HepG2 (cell line): ENCODE measurements around the gene NOX3. TPM values are rescaled to one million over a fixed set of nuclear protein-coding genes. Genes with fewer than 3 reads are reported as not detected.

Experiments
- ATAC-seq: fragments of 200-7000 bp; cut with Tn5 transposase; 3 replicates; pipeline ENCODE4 v1.9.1; 2020; ENCODE audit warnings: mild to moderate bottlenecking, moderate library complexity
- BruUV-seq: library from RNA; stranded (reverse); fragments of 400-500 nt; replicated peaks from 2 replicates; lab custom pipeline; 2021; lab: Mats Ljungman, UMichigan
- CTCF ChIA-PET: fragments of 300-600 bp; formaldehyde crosslinking; extraction: SDS; loops from one replicate; lab custom pipeline; 2021; ENCODE audit warnings: low total read pairs, inconsistent platforms, low intra/inter-chr PET ratio; lab: Yijun Ruan, JAX
- POLR2A ChIA-PET: fragments of 350-600 bp; sonication (Branson Sonifier 250); formaldehyde crosslinking; loops from one replicate; lab custom pipeline; 2020; ENCODE audit warnings: antibody characterized with exemption, inconsistent platforms; lab: Yijun Ruan, JAX
- DNase-seq: peaks from one replicate; pipeline ENCODE4 v3.0.0-alpha.2; 2015; ENCODE audit warnings: low spot score
- FAIRE-seq: peaks from 3 replicates; lab custom pipeline; 2011; peaks lifted over from hg19 to GRCh38; lab: Jason Lieb, UNC
- H2AFZ ChIP-seq: one replicate; pipeline ENCODE4 v1.6.1; 2011; ENCODE audit warnings: low read length, inconsistent platforms
- H3K27ac ChIP-seq: fragments of 300-600 bp; 3 replicates; pipeline ENCODE4 v1.8.0; 2011; ENCODE audit warnings: mixed run types, mild to moderate bottlenecking, mixed read lengths, low read length, inconsistent platforms; ENCODE audit not compliant: insufficient read depth; ENCODE audit errors: extremely low read length
- H3K27me3 ChIP-seq, 2 experiments: fragments of 200-600 bp in 1 of 2; 2 replicates in 1 of 2; 3 replicates in 1 of 2; pipeline versions ENCODE4 v1.6.0 to v1.8.0; 2011; ENCODE audit warnings: low read length in 2 of 2, mild to moderate bottlenecking in 2 of 2, moderate library complexity in 2 of 2, inconsistent platforms in 1 of 2; ENCODE audit not compliant: insufficient read depth in 2 of 2, control insufficient read depth in 1 of 2
- H3K36me3 ChIP-seq, 2 experiments: fragments of 200-600 bp in 1 of 2; replicated peaks in 1 of 2; 2 replicates in 1 of 2; 3 replicates in 1 of 2; pipeline versions ENCODE4 v1.5.1 to v1.8.0; 2011; ENCODE audit warnings: low read length in 2 of 2, inconsistent platforms in 1 of 2; ENCODE audit not compliant: insufficient read depth in 2 of 2, control insufficient read depth in 1 of 2
- H3K4me1 ChIP-seq: 2 replicates; pipeline ENCODE4 v1.5.1; 2012; ENCODE audit warnings: low read length, inconsistent platforms; ENCODE audit not compliant: insufficient read depth
- H3K4me2 ChIP-seq: 2 replicates; pipeline ENCODE4 v1.6.0; 2011; ENCODE audit warnings: low read depth, low read length, inconsistent platforms
- H3K4me3 ChIP-seq, 3 experiments: fragments of 200-600 bp in 1 of 3; sonication (generic), shearing (Covaris generic) in 1 of 3; replicated peaks in 1 of 3; 2 replicates each; pipeline ENCODE4 v1.5.1; 2011 to 2016; ENCODE audit warnings: low read length in 3 of 3, inconsistent platforms in 2 of 3, low read depth in 2 of 3, mild to moderate bottlenecking in 2 of 3, control low read depth in 1 of 3, mixed read lengths in 1 of 3; ENCODE audit not compliant: insufficient read depth in 1 of 3
- H3K79me2 ChIP-seq: one replicate; pipeline ENCODE4 v1.6.1; 2011; ENCODE audit warnings: low read length, inconsistent platforms; ENCODE audit not compliant: insufficient read depth
- H3K9ac ChIP-seq: 2 replicates; pipeline ENCODE4 v1.6.0; 2011; ENCODE audit warnings: mild to moderate bottlenecking, low read depth, low read length, inconsistent platforms; ENCODE audit not compliant: insufficient read depth
- H3K9me3 ChIP-seq: 2 replicates; pipeline ENCODE4 v1.5.1; 2012; ENCODE audit warnings: mild to moderate bottlenecking, low read length
- H4K20me1 ChIP-seq: 2 replicates; pipeline ENCODE4 v1.6.0; 2011; ENCODE audit warnings: inconsistent platforms, mild to moderate bottlenecking, low read length, moderate library complexity; ENCODE audit not compliant: insufficient read depth
- POLR2A ChIP-seq, 2 experiments: IDR thresholded peaks; 2 replicates each; pipeline ENCODE4 v1.6.1; 2011; ENCODE audit warnings: low read depth in 2 of 2, low read length in 2 of 2, mild to moderate bottlenecking in 1 of 2, moderate library complexity in 1 of 2; ENCODE audit not compliant: insufficient read depth in 1 of 2
- RXRB ChIP-seq: IDR thresholded peaks from 2 replicates; pipeline ENCODE4 v1.6.1; 2016; ENCODE audit warnings: borderline replicate concordance, missing genetic modification reagents, missing compliant biosample characterization
- U2AF2 ChIP-seq: fragments of 200-400 bp; formaldehyde crosslinking; IDR thresholded peaks from 2 replicates; pipeline ENCODE4 v1.6.1; 2017; ENCODE audit warnings: low read depth, mild to moderate bottlenecking, low read length
- ZFP36 ChIP-seq: fragments of 150-350 bp; IDR thresholded peaks from 2 replicates; pipeline ENCODE4 v1.6.1; 2018; ENCODE audit warnings: borderline replicate concordance, low read length, low read depth; ENCODE audit not compliant: partially characterized antibody
- ZFP91 ChIP-seq: sonication (generic); formaldehyde crosslinking; IDR thresholded peaks from 2 replicates; pipeline ENCODE4 v1.9.0; 2022; ENCODE audit warnings: missing genetic modification reagents, mild to moderate bottlenecking, borderline replicate concordance
- ZNF230 ChIP-seq: sonication (generic); formaldehyde crosslinking; IDR thresholded peaks from 2 replicates; pipeline ENCODE4 v1.4.0; 2020; ENCODE audit warnings: mild to moderate bottlenecking, missing genetic modification reagents
- ZNF33B ChIP-seq: sonication (generic); formaldehyde crosslinking; IDR thresholded peaks from 2 replicates; pipeline ENCODE4 v1.5.1; 2020; ENCODE audit warnings: mild to moderate bottlenecking, missing genetic modification reagents
- ZNF562 ChIP-seq: sonication (generic); formaldehyde crosslinking; IDR thresholded peaks from 2 replicates; pipeline ENCODE4 v1.8.0; 2022; ENCODE audit warnings: missing genetic modification reagents, borderline replicate concordance
- ZNF615 ChIP-seq: sonication (generic); formaldehyde crosslinking; IDR thresholded peaks from 2 replicates; pipeline ENCODE4 v1.5.0; 2020; ENCODE audit warnings: mild to moderate bottlenecking, missing genetic modification reagents, borderline replicate concordance
- ZNF790 ChIP-seq: sonication (generic); formaldehyde crosslinking; IDR thresholded peaks from 2 replicates; pipeline ENCODE4 v1.8.0; 2022; ENCODE audit warnings: missing genetic modification reagents, mild to moderate bottlenecking, borderline replicate concordance
- WGBS: methylation state at CpG from one replicate; pipeline ENCODE4 v1.1.6; 2017; ENCODE audit warnings: low lambda C conversion rate; 5-methylcytosine and 5-hydroxymethylcytosine counted together
- in situ Hi-C: cut with HindIII; loops from 2 replicates; pipeline ENCODE4 v1.10.0; 2017; ENCODE audit warnings: low pct_unique_long_range_greater_than_20kb; ENCODE audit not compliant: extremely low pct_ligation_motif_present
- intact Hi-C: fragments of 100-400 bp; cut with micrococcal nuclease; formaldehyde crosslinking; loops from one replicate; pipeline ENCODE4 v1.10.0; 2022; ENCODE audit not compliant: unreplicated experiment
- polyA plus RNA-seq, 8 experiments: library from polyadenylated mRNA; depleted of rRNA in 3 of 8; stranded (reverse) in 7 of 8; unstranded in 1 of 8; fragments of >200 nt; fragmentation: Illumina TruSeq in 4 of 8; extraction: Trizol in 4 of 8; gene quantifications; 2 replicates each; pipeline versions ENCODE4 v1.2.1 to v1.2.3, GENCODE V29; 2011 to 2016; ENCODE audit warnings: low read depth in 4 of 8, missing spikeins in 1 of 8, mixed read lengths in 1 of 8; ENCODE audit not compliant: insufficient read depth in 1 of 8
- total RNA-seq, 5 experiments: library from RNA; depleted of rRNA; stranded (reverse); fragments of >200 nt; fragmentation: Illumina TruSeq; extraction: Trizol; gene quantifications; 2 replicates each; pipeline ENCODE4 v1.2.3, GENCODE V29; 2016; ENCODE audit warnings: low read depth in 1 of 5

The NOX3 gene
- total and polyA plus RNA-seq, 2 of the 13 experiments (the other 11 are each of a cell fraction or from before 2014, with no cell fraction given), result 0.09 to 0.18 TPM

GRCh38 chr6:155439376-155439775 lies 16.3 kb downstream of the NOX3 start:
- in situ Hi-C loops, result no loop called here
- peaks cover 43% of the 10 kb centered on the region for H3K4me1 ChIP-seq
- H3K36me3 ChIP-seq, result no peaks in the 10 kb centered on the region
- TF ChIP-seq U2AF2 (no peak), ZFP36 (no peak), POLR2A (IDR thresholded peaks at IDR 0.05; ENCODE audit: insufficient read depth in 1 of 2, low read depth in 2 of 2, low read length in 2 of 2) (no peak), ZNF615 (CRISPR knock-in tag) (no peak), ZNF790 (CRISPR knock-in tag) (no peak), ZNF230 (no peak), ZFP91 (no peak), ZNF562 (CRISPR knock-in tag) (no peak), RXRB (CRISPR knock-in tag) (no peak), ZNF33B (CRISPR knock-in tag) (no peak)
- TF ChIP-seq, all 625 proteins: peak for 0
- intact Hi-C loops, result no loop called here
- Histone ChIP-seq H2AFZ (no peak overlapping the region), H3K9ac (no peak overlapping the region), H3K27ac (no peak overlapping the region), H3K9me3 (no peaks in the 10 kb centered on the region), H3K4me3 (no peak overlapping the region), H3K79me2 (no peaks in the 10 kb centered on the region), H3K27me3 (no peaks in the 10 kb centered on the region), H4K20me1 (no peaks in the 10 kb centered on the region), H3K4me2 (no peak overlapping the region)
- CTCF ChIA-PET, result no interaction called here
- ATAC-seq (no peak), DNase-seq (no peak), FAIRE-seq (no peak)
- WGBS, result 94% methylated on average over 3 of the region's 3 CpGs
- POLR2A ChIA-PET, result interaction anchor here (1.5 kb wide), 1 partner anchor 41 kb away, joined by 5 read pairs; no protein-coding TSS in a partner anchor
- no TSS peak for BruUV-seq
